SIG-M5 (cell line): ENCODE measurements around the gene KATNB1.

Experiments
- DNase-seq: peaks from one replicate; lab custom pipeline; 2025; lab: John Stamatoyannopoulos, UW

KATNB1 gene

GRCh38 chr16:57735755-57736418 is at the start of gene KATNB1:
KATNB1 (plus strand) TSS chr16:57735770; CDS start chr16:57737244, 1,474 bp downstream.
- DNase-seq, result no peak

GRCh38 chr16:57686577-57686976 is 49.0 kb upstream of the KATNB1 start:
- no peak for DNase-seq

GRCh38 chr16:57687363-57687929 is 48.1 kb upstream of the KATNB1 start:
- no peak for DNase-seq

DNA sequence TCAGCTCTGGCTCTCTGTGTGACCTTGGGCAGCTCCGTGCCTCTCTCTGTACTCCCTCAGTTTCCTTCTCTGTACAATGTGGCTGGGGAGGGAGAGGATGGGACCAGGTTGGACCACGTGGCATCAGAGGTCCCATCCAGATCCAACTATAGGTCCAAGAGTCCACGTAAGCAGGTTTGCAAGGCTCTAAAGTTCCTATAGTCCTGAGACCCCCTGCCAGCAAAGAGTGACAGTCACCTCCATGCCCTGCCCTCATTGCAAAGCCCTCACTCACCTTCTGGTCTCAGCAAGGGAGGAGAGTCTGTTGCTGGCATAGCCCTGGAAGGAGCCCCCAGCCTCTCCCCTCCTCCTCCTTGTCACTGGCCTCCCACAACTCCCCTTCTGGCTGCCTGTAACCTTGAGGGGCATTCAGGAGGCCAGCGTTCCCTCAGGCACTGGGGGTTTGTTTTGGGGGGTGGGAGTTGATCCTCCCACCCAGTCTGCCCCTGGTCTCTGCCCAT is 47.0 kb upstream of the KATNB1 start:
- no peak for DNase-seq

DNA sequence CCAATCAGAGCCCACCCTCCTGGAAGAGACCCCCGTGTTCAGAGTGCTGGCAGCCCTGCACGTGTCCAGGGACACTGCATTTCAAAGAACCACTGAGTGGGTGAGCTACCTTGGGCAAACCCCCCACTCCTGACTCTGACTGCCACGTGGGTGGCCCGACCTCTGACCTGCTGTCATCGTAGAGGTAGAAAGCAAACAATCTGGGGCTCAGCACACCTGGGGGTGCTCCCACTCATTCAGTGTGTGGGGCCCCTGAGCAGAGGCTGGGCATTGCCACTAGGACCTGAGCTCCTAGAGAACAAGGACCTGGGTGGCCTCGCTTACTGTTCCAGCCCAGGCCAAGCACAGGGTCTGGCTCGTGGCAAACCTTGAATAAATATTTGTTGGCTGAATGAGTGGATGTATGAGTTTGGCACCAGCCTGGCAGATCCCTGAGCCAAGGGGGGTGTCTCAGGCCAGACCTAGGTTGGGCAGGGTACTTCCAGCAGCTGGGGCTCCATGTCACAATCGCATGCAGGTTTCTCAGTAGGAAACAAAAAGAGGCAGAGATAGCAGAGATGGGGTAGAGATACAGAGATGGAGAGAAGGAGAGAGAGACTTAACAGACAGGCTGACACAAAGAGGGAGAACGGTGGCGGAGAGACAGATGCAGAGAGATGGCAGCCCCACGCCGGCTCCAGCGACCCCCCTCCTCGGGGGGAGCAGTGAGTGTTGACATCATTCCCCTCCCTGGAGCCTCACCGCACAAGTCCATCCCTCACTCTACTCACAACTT is 46.4 kb upstream of the KATNB1 start:
- DNase-seq, result no peak

DNA sequence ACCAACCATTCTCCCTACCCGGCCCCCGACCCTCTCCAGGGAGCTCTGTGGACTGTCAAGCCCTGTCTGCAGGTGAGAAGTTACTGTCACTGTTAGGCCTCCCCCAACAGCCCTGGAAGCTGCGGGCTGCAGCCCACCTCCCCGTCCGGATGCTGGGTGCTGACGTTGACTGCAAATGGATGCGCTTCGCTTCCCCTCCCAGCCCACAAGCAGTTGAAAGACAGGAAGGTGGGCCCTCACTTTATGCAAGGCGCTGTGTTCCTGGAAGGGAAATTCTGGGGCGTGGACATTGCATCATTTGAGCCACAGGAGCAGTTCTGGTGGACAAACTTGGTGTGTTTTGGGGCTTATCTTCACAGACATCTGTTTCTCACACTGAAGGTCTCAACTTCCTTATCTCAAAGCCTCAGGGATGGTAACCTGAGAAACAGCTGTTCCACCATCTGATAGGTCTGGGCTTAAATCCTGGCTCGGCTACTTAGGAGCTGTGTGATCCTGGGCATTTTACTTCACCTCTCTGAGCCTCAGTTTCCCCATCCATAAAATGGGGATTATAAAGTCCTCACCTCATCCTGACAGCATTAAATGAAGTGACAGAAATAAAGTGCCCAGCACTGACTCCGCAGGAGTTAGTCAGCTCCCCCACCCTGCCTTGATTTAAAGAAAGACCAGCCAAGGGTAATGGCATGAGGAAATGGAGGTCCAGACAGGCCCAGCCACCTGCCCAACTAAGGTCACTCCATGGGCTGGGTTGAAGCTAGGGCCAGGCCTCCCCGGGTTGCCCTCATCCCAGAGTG is 45.6 kb upstream of the KATNB1 start:
- DNase-seq, result peak; percentile 58

- no peak for DNase-seq
Observed at GRCh38 chr16:57690782-57691471, 44.6 kb upstream of the KATNB1 start.

GRCh38 chr16:57692636-57693035 is 42.9 kb upstream of the KATNB1 start:
- no peak for DNase-seq

DNA sequence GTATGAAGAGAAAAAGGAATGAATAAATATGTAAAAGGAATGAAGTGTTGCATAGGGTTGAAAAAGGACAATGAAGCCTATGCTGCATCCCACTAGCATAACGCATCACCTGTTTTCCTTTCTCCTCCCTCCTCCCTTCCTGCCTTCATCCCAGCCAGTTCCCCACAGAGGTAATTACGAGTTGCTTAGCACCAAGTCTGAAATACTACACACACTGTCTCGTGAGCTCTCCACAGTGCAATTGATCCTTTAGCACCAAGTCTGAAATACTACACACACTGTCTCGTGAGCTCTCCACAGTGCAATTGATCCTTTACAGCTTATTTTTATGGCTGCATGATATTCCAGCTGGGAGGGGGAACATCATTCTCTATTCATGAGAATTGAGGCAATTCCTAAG is 42.0 kb upstream of the KATNB1 start:
- no peak for DNase-seq

DNA sequence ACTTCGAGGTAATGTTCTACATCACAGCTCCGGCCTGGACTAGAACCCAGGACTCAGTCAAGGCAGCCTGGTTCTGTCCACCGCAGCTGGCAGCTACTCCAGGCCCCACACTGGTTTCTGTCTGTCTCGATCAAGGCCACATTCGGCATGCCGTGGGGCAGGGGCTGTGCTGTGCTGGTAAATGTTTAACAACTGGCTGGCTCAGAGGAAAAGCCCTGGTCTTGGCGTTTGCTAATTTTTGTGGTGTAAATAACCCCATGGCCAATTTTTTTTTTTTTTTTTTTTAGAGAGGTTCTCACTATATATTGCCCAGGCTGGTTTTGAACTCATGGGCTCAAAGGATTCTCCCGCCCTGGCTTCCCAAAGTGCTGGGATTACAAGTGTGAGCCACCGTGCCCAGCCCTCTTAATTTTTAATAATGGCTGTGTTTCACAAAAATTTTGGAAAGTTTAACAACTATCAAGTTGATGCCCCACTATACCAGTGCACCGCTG is 41.3 kb upstream of the KATNB1 start:
- DNase-seq, result no peak

DNA sequence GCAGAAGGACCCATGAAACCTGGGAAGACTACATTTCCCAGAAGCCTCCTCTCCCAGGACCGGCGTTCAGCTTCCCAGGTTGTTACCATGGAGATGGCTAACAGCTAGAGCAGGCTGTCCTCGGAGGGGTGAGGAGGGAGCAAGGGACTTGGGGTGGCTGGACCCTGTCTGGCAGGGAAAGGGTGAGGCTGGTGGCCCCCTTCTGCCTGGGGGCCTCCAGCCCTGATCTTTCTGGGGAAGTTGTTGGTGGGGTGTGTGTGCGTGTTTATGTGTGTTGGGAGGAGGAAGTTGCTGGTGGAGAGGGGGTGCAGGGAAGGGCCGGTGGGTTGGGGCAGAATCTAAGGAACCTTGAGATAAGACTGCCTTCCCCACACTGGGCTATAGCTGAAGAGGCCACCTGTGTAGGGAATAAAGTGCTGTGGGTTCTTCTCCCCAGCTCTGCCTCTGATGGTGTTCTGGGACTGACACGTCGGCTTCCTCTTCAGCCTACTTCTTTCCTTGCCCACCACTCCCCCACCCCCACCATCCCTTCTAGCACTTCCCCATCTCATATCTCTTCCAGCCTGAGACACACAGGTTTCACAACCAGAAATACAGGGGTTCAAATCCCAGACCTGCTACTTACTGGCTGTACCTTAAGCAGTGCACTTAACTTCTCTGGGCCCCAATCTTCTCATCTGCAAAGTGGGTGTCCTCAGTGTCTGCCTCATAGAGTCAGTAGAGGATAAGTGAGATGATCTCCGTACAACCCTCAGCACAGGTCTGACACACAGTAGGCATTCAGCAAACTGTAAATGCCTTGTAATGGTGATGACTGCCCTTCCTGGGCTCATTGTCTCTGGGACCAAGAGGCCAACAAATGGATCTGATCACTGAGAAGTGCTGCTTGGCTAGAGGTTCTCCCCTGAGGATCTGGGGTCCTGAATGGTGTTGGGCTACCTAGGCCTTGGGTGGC is 40.6 kb upstream of the KATNB1 start, which contains the start of gene DRC7:
Gene DRC7, plus strand, starts transcription at position 82 of the 955 bp plus-strand sequence. CDS start 3,144 bp downstream, outside the sequence.
- peak; percentile 40 for DNase-seq

- no peak for DNase-seq
Observed at GRCh38 chr16:57695680-57696069, 39.9 kb upstream of the KATNB1 start.

DNA sequence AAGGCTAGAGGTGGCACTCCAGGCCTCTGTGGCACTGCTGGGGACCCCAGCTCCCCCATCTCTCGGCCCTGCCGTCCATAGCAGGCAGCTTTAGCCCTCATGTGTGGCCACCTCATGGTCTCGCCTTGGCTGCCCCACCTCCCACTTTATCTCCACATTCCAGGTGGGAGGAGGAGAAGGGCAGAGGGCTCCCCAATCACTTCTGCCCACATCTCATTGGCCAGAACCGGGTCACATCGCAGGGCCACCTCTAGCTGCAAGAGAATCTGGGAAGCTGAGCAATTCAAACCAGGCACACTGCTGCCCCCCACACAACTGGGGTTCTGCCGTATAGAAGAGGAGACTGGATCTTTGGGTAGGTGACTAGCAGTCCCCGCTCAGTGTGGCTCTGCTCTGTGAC is 39.3 kb upstream of the KATNB1 start:
- DNase-seq, result no peak

DNA sequence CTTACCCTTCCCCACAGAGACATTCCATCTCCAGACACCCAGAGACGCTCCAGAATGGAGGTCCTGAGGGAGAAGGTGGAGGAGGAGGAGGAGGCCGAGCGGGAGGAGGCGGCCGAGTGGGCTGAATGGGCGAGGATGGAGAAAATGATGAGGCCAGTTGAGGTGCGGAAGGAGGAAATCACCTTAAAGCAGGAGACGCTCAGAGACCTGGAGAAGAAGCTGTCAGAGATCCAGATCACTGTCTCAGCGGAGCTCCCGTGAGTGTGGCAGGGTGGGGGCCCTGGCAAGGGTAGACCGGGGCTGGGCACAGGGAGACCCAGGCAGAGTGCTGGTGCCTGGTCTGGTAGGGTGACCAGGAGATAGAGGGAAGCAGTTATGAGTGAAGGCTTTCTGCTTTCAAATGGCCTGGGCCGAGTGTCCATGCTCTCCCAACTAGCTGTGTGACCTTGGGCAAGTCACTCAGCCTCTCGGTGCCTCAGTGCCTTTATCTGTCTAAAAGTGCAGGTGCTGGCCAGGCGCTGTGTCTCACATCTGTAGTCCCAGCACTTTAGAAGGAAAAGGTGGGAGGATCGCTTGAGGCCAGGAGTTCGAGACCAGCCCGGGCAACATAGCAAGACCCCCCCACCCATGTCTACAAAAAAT is 37.6 kb upstream of the KATNB1 start:
- DNase-seq, result no peak

GRCh38 chr16:57698812-57699405 is 36.7 kb upstream of the KATNB1 start:
- DNase-seq, result no peak

- no peak for DNase-seq
Observed at GRCh38 chr16:57699481-57699880, 36.1 kb upstream of the KATNB1 start.

DNA sequence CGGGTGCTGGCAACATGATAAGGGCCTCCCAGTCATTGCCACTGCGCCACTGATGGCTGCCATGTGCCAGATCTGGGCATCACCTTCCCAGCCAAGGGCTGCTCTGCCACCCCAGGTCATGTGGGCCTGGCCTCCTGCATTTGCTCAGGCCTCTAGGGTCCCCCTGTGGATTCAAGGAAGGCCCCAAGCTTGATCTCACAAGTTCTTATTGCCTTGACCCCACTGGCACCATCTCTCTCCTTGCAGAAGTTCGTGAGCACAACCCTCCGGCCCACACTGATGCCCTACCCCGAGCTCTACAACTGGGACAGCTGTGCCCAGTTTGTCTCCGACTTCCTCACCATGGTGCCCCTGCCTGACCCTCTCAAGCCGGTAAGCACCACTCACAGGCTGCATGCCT is 35.7 kb upstream of the KATNB1 start:
- DNase-seq, result no peak

DNA sequence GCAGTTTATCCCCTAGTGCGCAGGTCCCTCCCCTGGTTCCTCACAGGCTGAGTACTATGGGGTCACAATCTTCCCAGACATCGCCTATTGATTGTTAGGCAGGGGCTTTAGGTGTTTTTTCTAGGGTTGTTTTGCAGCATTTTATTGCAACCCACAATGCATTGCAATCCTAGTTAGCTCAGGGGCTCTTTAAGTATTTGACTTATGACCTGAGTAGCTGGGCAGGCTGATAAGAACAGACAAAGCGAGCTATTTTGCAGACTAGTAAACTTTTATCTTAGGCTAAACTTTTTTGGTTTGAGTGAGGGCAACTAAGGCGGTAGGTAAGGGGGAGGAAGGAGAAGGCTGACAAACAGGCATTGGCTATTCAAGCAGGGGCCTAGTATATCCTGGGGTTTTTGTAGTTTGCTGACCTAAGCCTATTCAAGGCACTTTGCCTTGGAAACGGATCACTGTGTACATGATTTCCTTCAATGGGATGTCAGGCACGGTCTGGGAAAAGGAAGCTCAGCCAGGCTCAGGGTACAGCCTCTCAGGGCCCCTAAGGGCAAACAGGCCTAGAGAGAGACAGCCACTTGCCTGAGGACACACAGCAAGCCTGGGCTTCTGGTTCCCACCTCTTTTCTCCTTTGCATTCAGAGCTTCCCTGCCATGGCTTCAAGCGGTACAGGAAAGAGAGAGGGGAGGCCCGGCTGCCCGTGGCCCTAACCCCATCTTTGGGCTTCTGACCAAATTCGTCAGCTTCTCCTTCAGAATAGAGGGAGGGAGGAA is 34.6 kb upstream of the KATNB1 start:
- DNase-seq, result no peak
